KOPT-K1 (cell line): ENCODE measurements around the gene RABGAP1L.
"Not testable (repeated sequence)": the region's sequence is repeated elsewhere in the genome, so short reads cannot be mapped to it uniquely, and the experiment has no call there.

Experiments used
- H3K27ac ChIP-seq: fragments of 200-600 bp; sonication (generic); 2 replicates; pipeline ENCODE4 v1.5.1; 2016; ENCODE audit warnings: antibody characterized with exemption, mild to moderate bottlenecking, low read depth, low read length; ENCODE audit not compliant: poor library complexity, severe bottlenecking
- H3K36me3 ChIP-seq: fragments of 200-600 bp; sonication (generic); 2 replicates; pipeline ENCODE4 v1.5.1; 2017; ENCODE audit warnings: antibody characterized with exemption, mild to moderate bottlenecking, low read length, moderate library complexity; ENCODE audit not compliant: insufficient read depth
- H3K9me3 ChIP-seq: fragments of 200-600 bp; sonication (generic); 2 replicates; pipeline ENCODE4 v1.5.1; 2017; ENCODE audit warnings: antibody characterized with exemption, low read length, mild to moderate bottlenecking; ENCODE audit not compliant: insufficient read depth, poor library complexity, severe bottlenecking

The RABGAP1L gene

DNA sequence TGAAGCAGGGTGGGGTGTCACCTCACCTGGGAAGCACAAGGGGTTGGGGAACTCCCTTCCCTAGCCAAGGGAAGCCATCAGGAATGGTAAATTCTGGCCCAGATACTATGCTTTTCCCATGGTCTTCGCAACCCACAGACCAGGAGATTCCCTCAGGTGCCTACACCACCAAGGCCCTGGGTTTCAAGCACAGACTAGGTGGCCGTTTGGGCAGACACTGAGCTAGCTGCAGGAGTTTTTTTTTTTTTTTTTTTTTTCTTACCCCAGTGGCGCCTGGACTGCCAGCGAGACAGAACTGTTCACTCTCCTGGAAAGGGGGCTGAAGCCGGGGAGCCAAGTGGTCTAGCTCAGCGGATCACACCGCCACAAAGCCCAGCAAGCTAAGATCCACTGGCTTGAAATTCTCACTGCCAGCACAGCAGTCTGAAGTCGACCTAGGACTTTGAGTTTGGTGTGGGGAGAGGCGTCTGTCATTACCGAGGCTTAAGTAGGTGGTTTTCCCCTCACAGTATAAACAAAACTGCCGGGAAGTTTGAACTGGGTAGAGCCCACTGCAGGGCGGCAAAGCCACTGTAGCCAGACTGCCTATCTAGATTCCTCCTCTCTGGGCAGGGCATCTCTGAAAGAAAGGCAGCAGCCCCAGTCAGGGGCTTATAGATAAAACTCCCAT lies 15.5 kb upstream of the RABGAP1L start:
- not testable (repeated sequence) for H3K36me3 ChIP-seq, H3K27ac ChIP-seq, H3K9me3 ChIP-seq

- H3K27ac ChIP-seq, H3K9me3 ChIP-seq, H3K36me3 ChIP-seq: not testable (repeated sequence)
Measured at GRCh38 chr1:174144397-174144783, 14.9 kb upstream of the RABGAP1L start.

DNA sequence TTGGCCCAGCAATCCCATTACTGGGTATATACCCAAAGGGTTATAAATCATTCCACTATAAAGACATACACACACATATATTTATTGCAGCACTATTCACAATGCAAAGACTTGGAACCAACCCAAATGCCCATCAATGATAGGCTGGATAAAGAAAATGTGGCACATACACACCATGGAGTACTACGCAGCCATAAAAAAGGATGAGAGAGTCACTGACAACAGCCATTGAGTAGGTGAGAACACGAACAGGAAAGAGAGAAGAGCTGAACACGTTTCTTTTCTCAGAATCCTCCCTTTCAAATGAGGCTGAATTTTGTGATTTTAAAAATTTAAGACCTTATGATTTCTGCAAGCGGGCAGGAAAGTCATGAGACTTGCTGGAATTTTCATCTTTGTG lies 10.1 kb upstream of the RABGAP1L start:
- Histone ChIP-seq H3K36me3 (no peaks in the 10 kb centered on the region), H3K27ac (no peak overlapping the region), H3K9me3 (no peaks in the 10 kb centered on the region)

DNA sequence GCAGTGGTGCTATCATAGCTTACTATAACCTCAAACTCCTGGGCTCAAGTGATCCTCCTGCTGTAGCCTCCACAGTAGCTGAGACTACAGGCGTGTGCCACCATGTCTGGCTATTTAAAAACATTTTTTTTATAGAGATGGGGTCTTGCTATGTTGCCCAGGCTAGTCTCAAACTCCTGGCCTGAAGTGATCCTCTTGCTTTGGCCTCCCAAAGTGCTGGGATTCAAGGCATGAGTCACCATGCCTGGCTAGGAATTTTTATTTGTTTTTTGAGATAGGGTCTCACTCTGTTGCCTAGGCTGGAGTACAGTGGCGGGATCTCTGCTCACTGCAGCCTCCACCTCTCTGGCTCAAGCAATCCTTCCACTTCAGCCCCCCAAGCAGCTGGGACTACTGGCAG lies 8.8 kb upstream of the RABGAP1L start:
- H3K27ac ChIP-seq: no peak overlapping the region
- no peaks in the 10 kb centered on the region for H3K36me3 ChIP-seq
- H3K9me3 ChIP-seq: no peaks in the 10 kb centered on the region

- Histone ChIP-seq H3K27ac (no peak overlapping the region), H3K36me3 (no peaks in the 10 kb centered on the region)
Measured at GRCh38 chr1:174152427-174152826, 6.9 kb upstream of the RABGAP1L start.

GRCh38 chr1:174153085-174153824 lies 6.1 kb upstream of the RABGAP1L start:
- H3K27ac ChIP-seq: no peak overlapping the region
- no peaks in the 10 kb centered on the region for H3K9me3 ChIP-seq
- H3K36me3 ChIP-seq: no peaks in the 10 kb centered on the region

More at GRCh38 chr1:174152427-174152826, 6.9 kb upstream of the RABGAP1L start:
- no peaks in the 10 kb centered on the region for H3K9me3 ChIP-seq

- Histone ChIP-seq H3K36me3 (no peaks in the 10 kb centered on the region), H3K27ac (no peak overlapping the region), H3K9me3 (no peaks in the 10 kb centered on the region)
Measured at GRCh38 chr1:174153825-174154107, 5.6 kb upstream of the RABGAP1L start.

DNA sequence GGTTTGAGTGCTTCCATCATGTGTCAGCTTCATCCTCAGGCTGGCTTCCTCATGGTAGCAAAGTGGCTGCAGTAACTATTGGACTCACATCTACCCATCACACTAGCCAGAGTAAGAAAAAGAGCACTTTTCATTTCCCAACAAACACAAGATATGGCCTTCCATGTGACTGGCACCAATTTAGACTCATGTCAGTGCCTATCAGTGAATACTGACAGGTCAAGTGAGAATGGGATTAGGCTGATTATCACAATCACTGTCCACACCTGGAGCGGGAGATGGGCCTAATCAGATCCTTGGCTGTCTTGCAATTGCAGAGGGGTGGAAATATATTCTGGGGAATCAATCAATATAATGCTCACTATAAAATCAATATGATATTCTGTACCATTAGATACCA lies 2.9 kb upstream of the RABGAP1L start:
- Histone ChIP-seq H3K27ac (no peak overlapping the region), H3K9me3 (no peaks in the 10 kb centered on the region), H3K36me3 (no peaks in the 10 kb centered on the region)

GRCh38 chr1:174157157-174157806 lies 2.0 kb upstream of the RABGAP1L start:
- H3K36me3 ChIP-seq: no peaks in the 10 kb centered on the region
- no peak overlapping the region for H3K27ac ChIP-seq
- H3K9me3 ChIP-seq: no peaks in the 10 kb centered on the region

- peak overlapping the region; percentile 74 for H3K27ac ChIP-seq
- no peaks in the 10 kb centered on the region for H3K9me3 ChIP-seq
Measured at GRCh38 chr1:174158767-174159251, 511 bp upstream of the RABGAP1L start.

GRCh38 chr1:174160109-174160473 lies 771 bp downstream of the RABGAP1L start:
- H3K36me3 ChIP-seq: no peaks in the 10 kb centered on the region
- H3K27ac ChIP-seq: peak overlapping the region; percentile 74
- H3K9me3 ChIP-seq: no peaks in the 10 kb centered on the region

More at GRCh38 chr1:174158767-174159251, 511 bp upstream of the RABGAP1L start:
- H3K36me3 ChIP-seq: no peaks in the 10 kb centered on the region

DNA sequence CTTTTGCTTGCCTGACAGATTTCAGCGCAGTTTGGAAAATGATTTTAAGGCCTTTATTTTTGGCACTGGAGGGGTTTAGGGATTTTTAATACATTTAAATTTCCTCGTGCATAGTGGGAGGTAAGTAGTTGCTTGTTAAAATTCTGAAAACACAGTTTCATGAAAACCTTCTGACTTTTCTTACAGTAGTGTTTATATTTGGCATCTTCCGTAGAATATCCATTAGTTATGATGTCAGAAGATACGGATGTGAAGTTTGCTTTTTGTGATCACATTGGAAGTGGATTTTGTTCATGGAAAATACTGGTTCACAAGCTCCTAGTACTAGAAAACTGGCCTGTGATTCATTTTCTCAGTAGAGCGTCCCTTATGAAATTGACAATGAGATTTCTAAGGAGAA lies 1.3 kb downstream of the RABGAP1L start:
- Histone ChIP-seq H3K27ac (no peak overlapping the region), H3K9me3 (no peaks in the 10 kb centered on the region), H3K36me3 (no peaks in the 10 kb centered on the region)

- no peak overlapping the region for H3K27ac ChIP-seq
- H3K9me3 ChIP-seq: no peaks in the 10 kb centered on the region
- H3K36me3 ChIP-seq: no peaks in the 10 kb centered on the region
Measured at GRCh38 chr1:174161813-174162212, 2.5 kb downstream of the RABGAP1L start.

- Histone ChIP-seq H3K27ac (no peak overlapping the region), H3K36me3 (no peaks in the 10 kb centered on the region), H3K9me3 (no peaks in the 10 kb centered on the region)
Measured at GRCh38 chr1:174164826-174165225, 5.5 kb downstream of the RABGAP1L start.

- no peak overlapping the region for H3K27ac ChIP-seq
Measured at GRCh38 chr1:174165471-174166137, 6.3 kb downstream of the RABGAP1L start.

More at GRCh38 chr1:174165471-174166137, 6.3 kb downstream of the RABGAP1L start:
- Histone ChIP-seq H3K36me3 (no peaks in the 10 kb centered on the region), H3K9me3 (no peaks in the 10 kb centered on the region)
